Karpas-422 (cell line): Measurements from ENCODE around the gene DOCK2. TPM values are rescaled to one million over a fixed set of nuclear protein-coding genes. Genes with fewer than 3 reads are reported as not detected.

Experiments used
- DNase-seq: peaks from one replicate; pipeline ENCODE4 v3.0.0-alpha.2; 2015
- H2AFZ ChIP-seq: fragments of 200-600 bp; sonication (generic); 2 replicates; pipeline ENCODE4 v1.6.1; 2014; ENCODE audit warnings: antibody characterized with exemption, low read length, mixed read lengths
- H3K27ac ChIP-seq: fragments of 200-600 bp; sonication (generic); 2 replicates; pipeline ENCODE4 v1.5.1; 2014; ENCODE audit warnings: mild to moderate bottlenecking, low read length, moderate library complexity
- H3K27me3 ChIP-seq: fragments of 200-600 bp; sonication (generic); 2 replicates; pipeline ENCODE4 v1.6.1; 2014; ENCODE audit warnings: low read length, mixed read lengths
- H3K36me3 ChIP-seq: fragments of 200-600 bp; sonication (generic); 2 replicates; pipeline ENCODE4 v1.6.1; 2014; ENCODE audit warnings: low read length, mixed read lengths; ENCODE audit not compliant: insufficient read depth
- H3K4me1 ChIP-seq: fragments of 200-600 bp; sonication (generic); 2 replicates; pipeline ENCODE4 v1.6.1; 2014; ENCODE audit warnings: mild to moderate bottlenecking, low read length, mixed read lengths
- H3K4me2 ChIP-seq: fragments of 200-600 bp; sonication (generic); 2 replicates; pipeline ENCODE4 v1.6.1; 2014; ENCODE audit warnings: low read length, low read depth, mild to moderate bottlenecking; ENCODE audit not compliant: poor library complexity, severe bottlenecking
- H3K4me3 ChIP-seq: fragments of 200-600 bp; sonication (generic); 2 replicates; pipeline ENCODE4 v1.5.1; 2014; ENCODE audit warnings: mild to moderate bottlenecking, antibody characterized with exemption, low read length, mixed read lengths
- H3K79me2 ChIP-seq: fragments of 200-600 bp; sonication (generic); 2 replicates; pipeline ENCODE4 v1.6.1; 2014; ENCODE audit warnings: mild to moderate bottlenecking, low read length, mixed read lengths
- H3K9ac ChIP-seq: fragments of 200-600 bp; sonication (generic); 2 replicates; pipeline ENCODE4 v1.6.0; 2014; ENCODE audit warnings: low read length
- H3K9me2 ChIP-seq: fragments of 200-600 bp; sonication (generic), shearing (Covaris generic); replicated peaks from 2 replicates; pipeline ENCODE4 v1.6.0; 2014; ENCODE audit warnings: mild to moderate bottlenecking, low read length, moderate library complexity; ENCODE audit not compliant: insufficient read depth
- H3K9me3 ChIP-seq: fragments of 300-700, 200-600 bp; sonication (generic); 2 replicates; pipeline ENCODE4 v1.6.1; 2014; ENCODE audit warnings: low read length, mixed read lengths
- H4K20me1 ChIP-seq: fragments of 200-600 bp; sonication (generic); 2 replicates; pipeline ENCODE4 v1.6.1; 2014; ENCODE audit warnings: mild to moderate bottlenecking, antibody characterized with exemption, low read length, low read depth; ENCODE audit not compliant: insufficient read depth
- total RNA-seq: library from RNA; depleted of rRNA; stranded (reverse); fragments of >200 nt; shearing (Covaris generic); gene quantifications from 2 replicates; pipeline ENCODE4 v1.2.3, GENCODE V29; 2014; ENCODE audit warnings: low replicate concordance

Gene DOCK2
- total RNA-seq, 1 experiment from 2014 or later: 255 TPM

DNA sequence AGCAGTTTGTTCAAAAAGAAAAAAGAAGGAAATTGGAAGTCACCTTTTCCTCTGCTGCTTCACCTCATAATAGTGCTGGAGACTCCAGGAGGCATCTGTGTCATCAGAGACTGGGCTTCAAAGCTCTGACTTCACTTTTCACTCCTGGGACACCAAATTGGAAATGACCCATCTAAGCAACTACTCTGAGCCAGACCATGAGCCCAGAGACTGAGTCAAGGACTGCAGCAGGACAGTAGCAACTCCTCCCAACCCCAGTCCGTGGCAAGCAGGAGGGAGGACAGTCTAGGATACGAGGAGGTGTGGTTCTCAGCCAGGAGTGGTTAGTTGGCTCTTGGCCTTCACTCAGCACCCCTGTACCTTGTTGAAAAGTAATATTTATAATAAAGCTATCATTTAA is 211.7 kb downstream of the DOCK2 start:
- Histone ChIP-seq H3K27me3 (no peaks in the 10 kb centered on the region), H3K4me2 (no peak overlapping the region), H3K4me3 (no peak overlapping the region), H3K9me3 (peaks cover 17% of the 10 kb centered on the region), H3K9me2 (no peaks in the 10 kb centered on the region), H3K9ac (no peak overlapping the region), H3K36me3 (peaks cover 59% of the 10 kb centered on the region), H2AFZ (no peak overlapping the region), H3K4me1 (no peaks in the 10 kb centered on the region), H4K20me1 (no peaks in the 10 kb centered on the region), H3K79me2 (peaks cover 31% of the 10 kb centered on the region), H3K27ac (no peak overlapping the region)
- no peak for DNase-seq

DNA sequence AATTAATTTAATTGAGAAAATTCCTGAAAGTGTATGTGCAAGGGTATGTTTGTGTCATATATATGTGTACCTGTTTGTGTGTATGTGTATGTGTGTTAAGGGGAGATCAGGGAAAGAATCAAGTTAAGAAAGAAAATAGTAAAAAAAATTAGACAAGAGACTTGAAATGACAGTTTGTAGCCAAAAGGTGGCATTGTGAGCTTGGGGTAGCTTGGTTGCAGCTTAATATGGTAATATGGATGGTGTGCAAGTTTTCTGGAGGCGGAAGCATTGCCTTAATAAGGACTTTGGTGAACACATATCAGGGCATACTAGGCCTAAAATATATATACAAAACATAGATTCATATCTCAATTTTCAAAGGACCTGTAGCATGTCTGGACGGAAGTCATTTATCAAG is 213.3 kb downstream of the DOCK2 start:
- no peak overlapping the region for H3K4me3 ChIP-seq
- no peak overlapping the region for H3K9ac ChIP-seq
- no peak overlapping the region for H2AFZ ChIP-seq
- H3K27me3 ChIP-seq: no peaks in the 10 kb centered on the region
- no peak overlapping the region for H3K4me2 ChIP-seq
- peaks cover 51% of the 10 kb centered on the region for H3K36me3 ChIP-seq
- peaks cover 34% of the 10 kb centered on the region for H3K79me2 ChIP-seq
- no peaks in the 10 kb centered on the region for H4K20me1 ChIP-seq
- peaks cover 17% of the 10 kb centered on the region for H3K9me3 ChIP-seq
- peak; percentile 55 for DNase-seq
- H3K27ac ChIP-seq: no peak overlapping the region
- H3K9me2 ChIP-seq: no peaks in the 10 kb centered on the region
- H3K4me1 ChIP-seq: no peaks in the 10 kb centered on the region

DNA sequence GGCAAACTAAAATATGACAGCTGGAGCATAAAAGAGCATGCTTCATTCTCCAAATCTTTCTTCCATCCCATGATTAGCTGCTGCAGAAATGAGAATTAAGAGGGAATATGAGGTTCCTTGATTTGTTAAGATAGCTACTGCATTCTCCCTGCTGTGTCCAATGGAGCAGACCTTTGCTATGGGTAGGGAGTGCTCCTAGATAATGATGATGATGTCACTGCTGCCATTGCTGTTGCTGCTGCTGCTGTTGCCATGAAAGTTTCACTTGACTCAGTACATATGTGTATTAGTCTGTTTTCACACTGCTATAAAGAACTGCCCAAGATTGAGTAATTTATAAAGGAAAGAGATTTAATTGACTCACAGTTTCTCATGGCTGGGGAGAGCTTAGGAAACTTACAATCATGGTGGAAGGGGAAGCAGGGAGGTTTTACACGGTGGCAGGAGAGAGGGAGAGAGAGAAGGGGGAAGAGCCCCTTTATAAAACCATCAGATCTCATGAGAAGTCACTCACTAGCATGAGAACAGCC is 214.3 kb downstream of the DOCK2 start:
- Histone ChIP-seq H3K4me3 (no peak overlapping the region), H3K79me2 (peaks cover 29% of the 10 kb centered on the region), H2AFZ (no peak overlapping the region), H3K4me2 (no peak overlapping the region), H3K36me3 (peaks cover 43% of the 10 kb centered on the region), H3K27me3 (no peaks in the 10 kb centered on the region), H3K4me1 (no peaks in the 10 kb centered on the region), H3K9me2 (no peaks in the 10 kb centered on the region), H3K9ac (no peak overlapping the region), H3K27ac (no peak overlapping the region), H3K9me3 (peaks cover 17% of the 10 kb centered on the region), H4K20me1 (no peaks in the 10 kb centered on the region)
- no peak for DNase-seq

DNA sequence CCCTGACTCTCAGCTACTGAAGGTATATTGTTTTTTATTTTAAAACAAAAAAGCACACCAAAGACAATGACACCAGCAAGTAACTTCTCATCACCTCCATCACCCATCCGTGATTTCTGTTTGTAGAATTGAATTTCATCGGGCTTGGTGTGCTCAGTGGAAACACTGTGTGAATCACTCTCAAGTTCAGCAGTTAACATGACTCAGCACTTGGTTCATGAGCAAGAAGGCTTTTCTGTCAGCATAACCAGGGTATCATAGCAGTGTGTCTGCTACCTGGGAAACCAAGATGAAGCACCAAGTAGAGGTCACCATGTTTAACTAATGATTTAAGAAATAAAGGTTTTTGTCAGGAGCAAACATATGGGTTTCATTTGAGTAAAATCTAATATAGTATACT is 219.5 kb downstream of the DOCK2 start:
- Histone ChIP-seq H3K4me2 (no peak overlapping the region), H4K20me1 (no peaks in the 10 kb centered on the region), H3K79me2 (peaks cover 40% of the 10 kb centered on the region)

DNA sequence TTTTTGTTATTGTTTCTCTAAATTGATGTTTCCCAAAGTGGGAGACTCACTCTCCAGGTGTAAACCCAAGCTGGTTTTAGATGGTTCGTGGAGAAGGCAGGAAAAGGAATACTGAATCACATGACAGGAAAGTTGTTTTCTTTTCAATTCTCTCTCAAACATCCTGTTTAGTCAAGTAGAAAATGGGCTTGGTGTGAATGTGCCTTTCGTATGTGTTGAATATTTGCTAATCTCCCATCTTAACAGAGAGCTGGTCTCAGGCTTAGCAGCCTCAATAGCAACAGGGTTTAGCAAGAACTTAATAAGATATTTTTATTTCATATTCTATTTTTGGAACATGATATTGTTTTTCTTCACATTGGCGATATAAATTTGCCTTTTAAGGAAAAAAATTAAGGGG is 223.5 kb downstream of the DOCK2 start:
- no peaks in the 10 kb centered on the region for H3K4me1 ChIP-seq
- no peak overlapping the region for H3K4me2 ChIP-seq
- no peaks in the 10 kb centered on the region for H3K9me3 ChIP-seq
- H3K4me3 ChIP-seq: no peak overlapping the region
- no peak overlapping the region for H3K27ac ChIP-seq
- no peak overlapping the region for H3K9ac ChIP-seq
- H4K20me1 ChIP-seq: no peaks in the 10 kb centered on the region
- no peak overlapping the region for H2AFZ ChIP-seq
- H3K9me2 ChIP-seq: no peaks in the 10 kb centered on the region
- H3K27me3 ChIP-seq: no peaks in the 10 kb centered on the region
- H3K36me3 ChIP-seq: no peaks in the 10 kb centered on the region
- H3K79me2 ChIP-seq: peaks cover 36% of the 10 kb centered on the region
- no peak for DNase-seq

More for the DNA sequence above, 219.5 kb downstream of the DOCK2 start:
- no peaks in the 10 kb centered on the region for H3K9me3 ChIP-seq
- H3K9me2 ChIP-seq: no peaks in the 10 kb centered on the region
- peaks cover 7% of the 10 kb centered on the region; the same call in 1 of the 2 replicates for H3K36me3 ChIP-seq
- no peak overlapping the region for H2AFZ ChIP-seq
- H3K9ac ChIP-seq: no peak overlapping the region
- H3K4me3 ChIP-seq: no peak overlapping the region
- no peaks in the 10 kb centered on the region for H3K4me1 ChIP-seq
- no peak overlapping the region for H3K27ac ChIP-seq
- no peaks in the 10 kb centered on the region for H3K27me3 ChIP-seq
- DNase-seq: no peak

DNA sequence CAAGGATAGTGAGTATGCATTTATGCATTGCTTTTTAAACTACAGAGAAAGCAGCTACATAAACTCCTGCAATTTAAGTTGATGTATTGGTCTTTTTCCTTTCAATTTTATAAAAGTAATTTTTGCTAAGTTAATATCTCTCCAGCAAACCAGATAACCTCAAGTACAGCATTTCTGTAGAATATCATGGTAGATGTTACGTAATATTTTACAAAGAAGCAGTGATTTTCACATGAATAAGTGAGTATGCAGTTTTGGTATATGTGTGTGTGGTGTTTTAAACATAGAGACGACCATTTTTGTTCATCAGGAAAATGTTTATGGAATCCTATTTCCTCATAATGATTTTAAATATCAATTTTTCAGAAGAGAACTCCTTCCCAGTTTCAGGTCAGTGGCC is 224.4 kb downstream of the DOCK2 start:
- no peak for DNase-seq
- H3K4me1 ChIP-seq: no peaks in the 10 kb centered on the region
- H3K27ac ChIP-seq: no peak overlapping the region
- H2AFZ ChIP-seq: no peak overlapping the region
- H3K9me2 ChIP-seq: no peaks in the 10 kb centered on the region
- H3K79me2 ChIP-seq: peaks cover 36% of the 10 kb centered on the region
- no peak overlapping the region for H3K4me2 ChIP-seq
- no peak overlapping the region for H3K4me3 ChIP-seq
- H3K9ac ChIP-seq: no peak overlapping the region
- no peaks in the 10 kb centered on the region for H4K20me1 ChIP-seq
- no peaks in the 10 kb centered on the region for H3K9me3 ChIP-seq
- no peaks in the 10 kb centered on the region for H3K36me3 ChIP-seq
- H3K27me3 ChIP-seq: no peaks in the 10 kb centered on the region

DNA sequence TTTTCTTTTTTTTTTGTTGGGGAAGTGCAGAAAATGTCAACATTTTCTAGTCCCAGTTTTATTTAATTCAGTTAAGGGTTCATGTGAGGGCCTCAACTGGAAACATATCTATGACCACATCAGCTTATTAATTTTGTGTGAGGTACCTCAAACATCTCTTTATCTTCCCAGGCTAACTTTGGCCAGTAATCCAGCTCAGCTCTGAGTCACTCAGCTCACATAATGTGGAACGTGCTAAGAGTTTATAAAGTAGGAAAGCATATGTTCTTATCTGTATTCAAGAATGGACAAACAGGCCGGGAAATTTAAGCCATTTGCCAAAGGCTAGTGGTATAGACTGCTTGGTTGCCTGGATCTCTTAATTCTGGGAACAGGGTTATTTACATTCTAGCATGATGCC is 224.9 kb downstream of the DOCK2 start:
- Histone ChIP-seq H3K36me3 (no peaks in the 10 kb centered on the region), H3K9me3 (no peaks in the 10 kb centered on the region), H3K27ac (no peak overlapping the region), H3K27me3 (no peaks in the 10 kb centered on the region), H3K9ac (no peak overlapping the region), H3K4me2 (no peak overlapping the region), H3K4me3 (no peak overlapping the region), H2AFZ (no peak overlapping the region), H3K79me2 (peaks cover 35% of the 10 kb centered on the region), H3K4me1 (no peaks in the 10 kb centered on the region), H3K9me2 (no peaks in the 10 kb centered on the region), H4K20me1 (no peaks in the 10 kb centered on the region)
- no peak for DNase-seq

DNA sequence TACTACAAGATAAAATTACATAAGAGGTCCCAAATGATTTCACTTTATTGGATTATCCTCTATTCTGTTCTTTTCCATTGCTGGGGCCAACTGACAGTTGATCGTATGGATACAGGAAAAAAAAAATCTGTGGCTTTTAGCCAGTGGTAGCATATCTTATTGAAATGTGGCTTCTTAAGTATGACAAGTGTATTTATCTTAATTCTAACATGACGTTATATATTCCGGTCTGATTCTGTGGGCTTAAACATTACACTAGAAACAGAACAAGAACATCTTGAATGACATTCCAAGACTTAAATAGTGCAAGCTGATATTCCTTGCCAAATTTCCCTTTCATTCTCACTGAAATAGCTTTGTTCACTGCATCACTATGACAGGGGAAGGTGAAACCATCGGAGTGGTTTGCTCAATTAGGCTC is 225.3 kb downstream of the DOCK2 start:
- no peaks in the 10 kb centered on the region for H3K9me2 ChIP-seq
- no peak overlapping the region for H3K27ac ChIP-seq
- no peaks in the 10 kb centered on the region for H3K9me3 ChIP-seq
- no peak for DNase-seq
- no peaks in the 10 kb centered on the region for H3K36me3 ChIP-seq
- H3K9ac ChIP-seq: no peak overlapping the region
- no peak overlapping the region for H3K4me3 ChIP-seq
- no peak overlapping the region for H2AFZ ChIP-seq
- H3K4me1 ChIP-seq: no peaks in the 10 kb centered on the region
- no peak overlapping the region for H3K4me2 ChIP-seq
- H3K27me3 ChIP-seq: no peaks in the 10 kb centered on the region
- H4K20me1 ChIP-seq: no peaks in the 10 kb centered on the region
- H3K79me2 ChIP-seq: peaks cover 32% of the 10 kb centered on the region

DNA sequence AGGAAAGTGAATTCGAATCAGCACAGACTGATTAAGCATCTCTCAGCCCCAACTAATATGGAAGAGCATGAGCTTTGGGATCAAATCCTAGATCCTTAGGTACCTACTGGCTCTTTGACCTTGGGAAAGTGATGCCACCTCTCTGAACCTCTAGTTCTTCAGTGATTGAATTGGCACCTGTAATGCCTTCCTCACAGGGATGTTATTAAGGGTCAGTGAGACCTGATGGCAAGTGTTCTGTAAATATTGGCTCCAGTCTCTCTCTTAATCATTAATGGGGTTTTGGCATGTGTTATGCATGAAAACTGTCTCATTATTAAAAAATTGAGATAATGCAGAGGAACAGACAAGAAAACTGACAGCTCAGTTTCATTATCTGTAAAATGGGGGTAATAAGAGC is 227.4 kb downstream of the DOCK2 start:
- no peaks in the 10 kb centered on the region for H4K20me1 ChIP-seq
- no peak for DNase-seq
- H2AFZ ChIP-seq: no peak overlapping the region
- H3K4me1 ChIP-seq: no peaks in the 10 kb centered on the region
- no peaks in the 10 kb centered on the region for H3K9me3 ChIP-seq
- H3K27ac ChIP-seq: no peak overlapping the region
- H3K36me3 ChIP-seq: peaks cover 4% of the 10 kb centered on the region; the same call in 1 of the 2 replicates
- no peak overlapping the region for H3K9ac ChIP-seq
- H3K79me2 ChIP-seq: peaks cover 32% of the 10 kb centered on the region
- H3K4me3 ChIP-seq: no peak overlapping the region
- no peaks in the 10 kb centered on the region for H3K9me2 ChIP-seq
- no peak overlapping the region for H3K4me2 ChIP-seq
- no peaks in the 10 kb centered on the region for H3K27me3 ChIP-seq
